H1 (cell line): ENCODE results near the gene NIN. TPM values are rescaled to one million over a fixed set of nuclear protein-coding genes. Genes with fewer than 3 reads are reported as not detected.

Source experiments
- SIN3A ChIP-seq, 2 experiments: IDR thresholded peaks in 1 of 2; conservative IDR thresholded peaks in 1 of 2; 2 replicates each; pipeline ENCODE4 v1.6.1; 2011 to 2012; ENCODE audit warnings: low read length in 2 of 2, improper control_type of control experiment in 1 of 2, low read depth in 1 of 2, mild to moderate bottlenecking in 1 of 2
- polyA plus RNA-seq, 7 experiments: library from polyadenylated mRNA; depleted of rRNA in 3 of 7; stranded (reverse) in 5 of 7; unstranded in 2 of 7; fragments of >200 nt in 5 of 7; fragments of 200-250 nt in 2 of 7; gene quantifications; 1 replicate in 5 of 7; 2 replicates in 1 of 7; 4 replicates in 1 of 7; pipeline versions ENCODE4 v1.2.1 to v1.2.3, GENCODE V29; 2011 to 2013; ENCODE audit warnings: missing spikeins in 2 of 7, mixed read lengths in 2 of 7
- total RNA-seq: library from RNA; stranded (reverse); fragmentation: NEBNext Ultra II Directional; extraction: Animal tissue kit (Norgen Biotek cat#: 25700); gene quantifications from 2 replicates; pipeline ENCODE4 v1.2.1, GENCODE V29; 2021
- TF ChIP-seq, protein P1 (sequence below): fragments of 300-600 bp; sonication (generic); IDR thresholded peaks from 2 replicates; pipeline ENCODE4 v1.7.1; 2012; ENCODE audit warnings: low read length, moderate library complexity, mild to moderate bottlenecking, inconsistent platforms; ENCODE audit not compliant: insufficient replicate concordance

The NIN gene
- total and polyA plus RNA-seq, 2 of the 8 experiments (the other 6 are each of a cell fraction or from before 2014, with no cell fraction given), result 3.2 to 21.3 TPM

DNA sequence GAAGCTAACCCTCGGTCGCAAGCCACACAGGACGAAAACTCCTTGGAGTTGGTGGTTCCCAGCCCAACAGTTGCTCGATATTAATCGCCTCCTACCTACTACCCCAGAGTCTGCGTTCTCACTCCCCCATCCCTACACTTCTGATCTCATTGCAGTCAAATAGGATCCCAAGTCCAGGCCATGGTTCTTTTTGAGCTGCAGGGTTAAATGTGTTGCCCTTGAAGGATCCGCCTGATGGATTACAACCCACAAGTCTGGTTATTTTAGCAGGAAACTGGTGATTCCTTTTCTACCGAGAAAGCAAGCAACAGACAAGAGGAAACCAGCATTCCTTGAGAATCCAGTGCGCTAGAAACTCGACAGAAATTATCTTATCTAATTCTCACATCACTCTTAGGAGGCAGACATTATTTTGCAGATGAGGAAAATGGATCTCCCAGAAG, 785 bp upstream of the NIN start (continued):
- TF ChIP-seq, protein P1, sequence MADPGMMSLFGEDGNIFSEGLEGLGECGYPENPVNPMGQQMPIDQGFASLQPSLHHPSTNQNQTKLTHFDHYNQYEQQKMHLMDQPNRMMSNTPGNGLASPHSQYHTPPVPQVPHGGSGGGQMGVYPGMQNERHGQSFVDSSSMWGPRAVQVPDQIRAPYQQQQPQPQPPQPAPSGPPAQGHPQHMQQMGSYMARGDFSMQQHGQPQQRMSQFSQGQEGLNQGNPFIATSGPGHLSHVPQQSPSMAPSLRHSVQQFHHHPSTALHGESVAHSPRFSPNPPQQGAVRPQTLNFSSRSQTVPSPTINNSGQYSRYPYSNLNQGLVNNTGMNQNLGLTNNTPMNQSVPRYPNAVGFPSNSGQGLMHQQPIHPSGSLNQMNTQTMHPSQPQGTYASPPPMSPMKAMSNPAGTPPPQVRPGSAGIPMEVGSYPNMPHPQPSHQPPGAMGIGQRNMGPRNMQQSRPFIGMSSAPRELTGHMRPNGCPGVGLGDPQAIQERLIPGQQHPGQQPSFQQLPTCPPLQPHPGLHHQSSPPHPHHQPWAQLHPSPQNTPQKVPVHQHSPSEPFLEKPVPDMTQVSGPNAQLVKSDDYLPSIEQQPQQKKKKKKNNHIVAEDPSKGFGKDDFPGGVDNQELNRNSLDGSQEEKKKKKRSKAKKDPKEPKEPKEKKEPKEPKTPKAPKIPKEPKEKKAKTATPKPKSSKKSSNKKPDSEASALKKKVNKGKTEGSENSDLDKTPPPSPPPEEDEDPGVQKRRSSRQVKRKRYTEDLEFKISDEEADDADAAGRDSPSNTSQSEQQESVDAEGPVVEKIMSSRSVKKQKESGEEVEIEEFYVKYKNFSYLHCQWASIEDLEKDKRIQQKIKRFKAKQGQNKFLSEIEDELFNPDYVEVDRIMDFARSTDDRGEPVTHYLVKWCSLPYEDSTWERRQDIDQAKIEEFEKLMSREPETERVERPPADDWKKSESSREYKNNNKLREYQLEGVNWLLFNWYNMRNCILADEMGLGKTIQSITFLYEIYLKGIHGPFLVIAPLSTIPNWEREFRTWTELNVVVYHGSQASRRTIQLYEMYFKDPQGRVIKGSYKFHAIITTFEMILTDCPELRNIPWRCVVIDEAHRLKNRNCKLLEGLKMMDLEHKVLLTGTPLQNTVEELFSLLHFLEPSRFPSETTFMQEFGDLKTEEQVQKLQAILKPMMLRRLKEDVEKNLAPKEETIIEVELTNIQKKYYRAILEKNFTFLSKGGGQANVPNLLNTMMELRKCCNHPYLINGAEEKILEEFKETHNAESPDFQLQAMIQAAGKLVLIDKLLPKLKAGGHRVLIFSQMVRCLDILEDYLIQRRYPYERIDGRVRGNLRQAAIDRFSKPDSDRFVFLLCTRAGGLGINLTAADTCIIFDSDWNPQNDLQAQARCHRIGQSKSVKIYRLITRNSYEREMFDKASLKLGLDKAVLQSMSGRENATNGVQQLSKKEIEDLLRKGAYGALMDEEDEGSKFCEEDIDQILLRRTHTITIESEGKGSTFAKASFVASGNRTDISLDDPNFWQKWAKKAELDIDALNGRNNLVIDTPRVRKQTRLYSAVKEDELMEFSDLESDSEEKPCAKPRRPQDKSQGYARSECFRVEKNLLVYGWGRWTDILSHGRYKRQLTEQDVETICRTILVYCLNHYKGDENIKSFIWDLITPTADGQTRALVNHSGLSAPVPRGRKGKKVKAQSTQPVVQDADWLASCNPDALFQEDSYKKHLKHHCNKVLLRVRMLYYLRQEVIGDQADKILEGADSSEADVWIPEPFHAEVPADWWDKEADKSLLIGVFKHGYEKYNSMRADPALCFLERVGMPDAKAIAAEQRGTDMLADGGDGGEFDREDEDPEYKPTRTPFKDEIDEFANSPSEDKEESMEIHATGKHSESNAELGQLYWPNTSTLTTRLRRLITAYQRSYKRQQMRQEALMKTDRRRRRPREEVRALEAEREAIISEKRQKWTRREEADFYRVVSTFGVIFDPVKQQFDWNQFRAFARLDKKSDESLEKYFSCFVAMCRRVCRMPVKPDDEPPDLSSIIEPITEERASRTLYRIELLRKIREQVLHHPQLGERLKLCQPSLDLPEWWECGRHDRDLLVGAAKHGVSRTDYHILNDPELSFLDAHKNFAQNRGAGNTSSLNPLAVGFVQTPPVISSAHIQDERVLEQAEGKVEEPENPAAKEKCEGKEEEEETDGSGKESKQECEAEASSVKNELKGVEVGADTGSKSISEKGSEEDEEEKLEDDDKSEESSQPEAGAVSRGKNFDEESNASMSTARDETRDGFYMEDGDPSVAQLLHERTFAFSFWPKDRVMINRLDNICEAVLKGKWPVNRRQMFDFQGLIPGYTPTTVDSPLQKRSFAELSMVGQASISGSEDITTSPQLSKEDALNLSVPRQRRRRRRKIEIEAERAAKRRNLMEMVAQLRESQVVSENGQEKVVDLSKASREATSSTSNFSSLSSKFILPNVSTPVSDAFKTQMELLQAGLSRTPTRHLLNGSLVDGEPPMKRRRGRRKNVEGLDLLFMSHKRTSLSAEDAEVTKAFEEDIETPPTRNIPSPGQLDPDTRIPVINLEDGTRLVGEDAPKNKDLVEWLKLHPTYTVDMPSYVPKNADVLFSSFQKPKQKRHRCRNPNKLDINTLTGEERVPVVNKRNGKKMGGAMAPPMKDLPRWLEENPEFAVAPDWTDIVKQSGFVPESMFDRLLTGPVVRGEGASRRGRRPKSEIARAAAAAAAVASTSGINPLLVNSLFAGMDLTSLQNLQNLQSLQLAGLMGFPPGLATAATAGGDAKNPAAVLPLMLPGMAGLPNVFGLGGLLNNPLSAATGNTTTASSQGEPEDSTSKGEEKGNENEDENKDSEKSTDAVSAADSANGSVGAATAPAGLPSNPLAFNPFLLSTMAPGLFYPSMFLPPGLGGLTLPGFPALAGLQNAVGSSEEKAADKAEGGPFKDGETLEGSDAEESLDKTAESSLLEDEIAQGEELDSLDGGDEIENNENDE, result no peak
- TF ChIP-seq SIN3A (conservative IDR thresholded peaks at IDR 0.05 in 1 of 2, IDR thresholded peaks at IDR 0.05 in 1 of 2; ENCODE audit: low read depth in 1 of 2, low read length in 2 of 2), result 0 out of 4 replicates have a peak, but pooled peaks of 1 of the 2 experiments have one; percentile 15
